ENCODE results near the gene ERLEC1. TPM values are rescaled to one million over a fixed set of nuclear protein-coding genes. Genes with fewer than 3 reads are reported as not detected.
A peak's percentile ranks its signal among the peaks of the same experiment; 100 is the strongest.

Gene ERLEC1
- total RNA-seq, 1 donor, result 95.2 TPM

GRCh38 chr2:53740170-53740569 lies 46.7 kb upstream of the ERLEC1 start:
- DNase-seq (ENCODE audit: insufficient read length, low spot score, missing footprints), result peak; percentile 8
- TF ChIP-seq CTCF (IDR thresholded peaks at IDR 0.05; ENCODE audit: extremely low read depth, low read depth, low read length), result peak; percentile 65
- Histone ChIP-seq H2AFZ (ENCODE audit: low read length) (no peak overlapping the region), H3K36me3 (ENCODE audit: insufficient read depth, low read length) (no peaks in the 10 kb centered on the region), H3K4me1 (ENCODE audit: insufficient read depth, low read length) (no peaks in the 10 kb centered on the region), H3K9me3 (ENCODE audit: low read depth, low read length) (no peaks in the 10 kb centered on the region), H3K4me3 (ENCODE audit: insufficient read depth, low read length) (no peak overlapping the region), H3K79me2 (ENCODE audit: insufficient read depth, low read length) (no peaks in the 10 kb centered on the region), H4K20me1 (ENCODE audit: insufficient read depth, low read length) (no peaks in the 10 kb centered on the region), H3K27ac (ENCODE audit: low read depth, low read length) (no peak overlapping the region), H3K4me2 (ENCODE audit: insufficient read depth, low read length) (no peak overlapping the region), H3K27me3 (ENCODE audit: insufficient read depth, low read length) (no peaks in the 10 kb centered on the region)

- peak; percentile 41 for DNase-seq (ENCODE audit: insufficient read length, low spot score, missing footprints)
- Histone ChIP-seq H3K4me3 (ENCODE audit: insufficient read depth, low read length) (no peak overlapping the region), H3K4me2 (ENCODE audit: insufficient read depth, low read length) (no peak overlapping the region), H2AFZ (ENCODE audit: low read length) (no peak overlapping the region), H3K27ac (ENCODE audit: low read depth, low read length) (no peak overlapping the region), H3K36me3 (ENCODE audit: insufficient read depth, low read length) (no peaks in the 10 kb centered on the region), H3K4me1 (ENCODE audit: insufficient read depth, low read length) (no peaks in the 10 kb centered on the region), H3K27me3 (ENCODE audit: insufficient read depth, low read length) (no peaks in the 10 kb centered on the region), H3K9me3 (ENCODE audit: low read depth, low read length) (no peaks in the 10 kb centered on the region), H3K79me2 (ENCODE audit: insufficient read depth, low read length) (no peaks in the 10 kb centered on the region), H4K20me1 (ENCODE audit: insufficient read depth, low read length) (no peaks in the 10 kb centered on the region)
- no peak for TF ChIP-seq CTCF (IDR thresholded peaks at IDR 0.05; ENCODE audit: extremely low read depth, low read depth, low read length)
Measured at GRCh38 chr2:53744395-53745065, 42.3 kb upstream of the ERLEC1 start.

GRCh38 chr2:53750041-53750768 lies 36.6 kb upstream of the ERLEC1 start:
- no peak for TF ChIP-seq CTCF (IDR thresholded peaks at IDR 0.05; ENCODE audit: extremely low read depth, low read depth, low read length)
- no peak overlapping the region for H3K4me3 ChIP-seq (ENCODE audit: insufficient read depth, low read length)
- H3K9me3 ChIP-seq (ENCODE audit: low read depth, low read length), result no peaks in the 10 kb centered on the region
- no peak overlapping the region for H2AFZ ChIP-seq (ENCODE audit: low read length)
- no peaks in the 10 kb centered on the region for H4K20me1 ChIP-seq (ENCODE audit: insufficient read depth, low read length)
- no peak overlapping the region for H3K4me2 ChIP-seq (ENCODE audit: insufficient read depth, low read length)
- no peak for DNase-seq (ENCODE audit: insufficient read length, low spot score, missing footprints)
- H3K36me3 ChIP-seq (ENCODE audit: insufficient read depth, low read length), result no peaks in the 10 kb centered on the region
- no peaks in the 10 kb centered on the region for H3K79me2 ChIP-seq (ENCODE audit: insufficient read depth, low read length)
- H3K27ac ChIP-seq (ENCODE audit: low read depth, low read length), result no peak overlapping the region
- H3K27me3 ChIP-seq (ENCODE audit: insufficient read depth, low read length), result no peaks in the 10 kb centered on the region
- peaks cover 12% of the 10 kb centered on the region for H3K4me1 ChIP-seq (ENCODE audit: insufficient read depth, low read length)

- Histone ChIP-seq H3K79me2 (ENCODE audit: insufficient read depth, low read length) (no peaks in the 10 kb centered on the region), H3K4me2 (ENCODE audit: insufficient read depth, low read length) (peak overlapping the region; percentile 40), H3K4me1 (ENCODE audit: insufficient read depth, low read length) (peaks cover 12% of the 10 kb centered on the region), H3K27ac (ENCODE audit: low read depth, low read length) (no peak overlapping the region), H3K9me3 (ENCODE audit: low read depth, low read length) (no peaks in the 10 kb centered on the region), H3K36me3 (ENCODE audit: insufficient read depth, low read length) (peaks cover 4% of the 10 kb centered on the region), H4K20me1 (ENCODE audit: insufficient read depth, low read length) (no peaks in the 10 kb centered on the region), H3K4me3 (ENCODE audit: insufficient read depth, low read length) (no peak overlapping the region), H2AFZ (ENCODE audit: low read length) (no peak overlapping the region), H3K27me3 (ENCODE audit: insufficient read depth, low read length) (no peaks in the 10 kb centered on the region)
- TF ChIP-seq CTCF (IDR thresholded peaks at IDR 0.05; ENCODE audit: extremely low read depth, low read depth, low read length), result no peak
- peak; percentile 63 for DNase-seq (ENCODE audit: insufficient read length, low spot score, missing footprints)
Measured at GRCh38 chr2:53751728-53752127, 35.1 kb upstream of the ERLEC1 start.

Measured in osteoblast (primary cell).